Activated CD4-positive, alpha-beta T cell treated with anti-CD3 and anti-CD28 coated beads, Interleukin-2, Interleukin-4, amounts not matched to agents 100 ng/mL and 50 ng/mL, durations not matched to agents 16 hours and 8 hours (primary cell): ENCODE data around the gene RSPH1.

Experiments used
- DNase-seq: peaks from one replicate; pipeline ENCODE4 v3.0.0-alpha.2; 2020; ENCODE audit warnings: low spot score

RSPH1 gene

DNA sequence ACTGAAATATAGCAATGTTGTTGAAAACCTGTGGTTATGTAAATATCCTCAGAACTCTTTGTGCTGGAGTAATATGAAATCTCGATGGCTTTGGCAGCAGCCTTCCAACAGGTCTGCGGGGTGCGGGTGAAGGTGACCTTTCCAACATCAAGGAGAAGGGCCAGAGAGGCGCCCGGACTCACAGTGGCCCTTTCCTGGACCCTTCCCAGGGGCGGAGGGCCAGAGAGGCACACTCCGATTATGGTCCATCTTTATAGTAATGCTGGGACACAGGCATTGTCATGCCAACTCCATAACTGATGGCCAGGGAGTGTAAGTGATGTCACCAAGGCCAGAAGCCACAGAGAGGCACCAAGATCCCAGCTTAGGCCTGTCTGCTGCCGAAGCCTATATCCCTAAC, 35.7 kb upstream of the RSPH1 start:
- no peak for DNase-seq

DNA sequence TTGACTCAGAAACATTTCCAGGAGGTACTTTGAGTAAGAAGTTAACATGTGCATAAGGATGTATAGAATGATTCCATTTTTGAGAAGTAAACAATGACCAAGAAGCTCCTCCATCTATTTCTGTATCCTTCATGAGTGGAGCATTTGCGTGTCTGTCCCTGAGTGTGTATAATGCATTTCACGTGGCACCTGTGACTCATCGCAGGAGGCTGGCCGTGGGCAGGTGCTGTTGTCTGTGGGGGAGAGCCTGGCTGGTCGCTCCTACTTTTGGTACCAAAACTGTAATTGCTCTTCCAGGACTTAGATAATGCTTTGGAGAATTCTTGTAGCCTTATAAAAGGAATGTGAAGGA, 34.1 kb upstream of the RSPH1 start:
- no peak for DNase-seq

DNA sequence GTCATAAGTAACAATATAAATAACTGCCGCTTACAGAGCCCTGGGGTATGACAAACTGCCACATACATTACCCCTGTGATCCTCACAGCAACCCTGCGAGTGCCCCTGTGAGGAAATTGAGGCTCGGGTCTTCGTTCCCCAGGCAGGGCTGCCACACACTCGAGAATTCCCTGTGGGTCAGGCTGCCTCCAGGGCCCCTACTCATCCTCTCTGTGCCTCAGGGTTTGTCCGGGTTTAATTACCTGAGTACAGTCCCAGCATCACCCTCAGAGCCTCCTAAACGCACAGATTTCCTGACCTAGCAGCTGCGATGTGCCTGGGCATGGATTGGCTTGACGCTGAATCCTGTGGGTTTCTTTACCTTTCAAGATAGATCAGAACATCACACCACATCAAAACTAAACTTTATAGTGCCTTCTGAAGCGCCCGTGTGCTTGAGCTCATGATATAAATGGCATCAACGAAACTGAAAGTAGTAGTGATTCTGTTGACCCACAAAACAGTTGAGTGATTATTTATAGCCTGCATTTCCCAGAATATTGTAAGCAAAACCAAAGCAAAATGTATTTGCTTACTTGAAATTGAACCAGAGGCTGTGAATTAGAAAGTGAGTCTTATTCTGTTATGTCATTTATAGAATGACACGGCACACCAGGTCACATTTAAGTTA, 31.6 kb upstream of the RSPH1 start:
- peak; percentile 88 for DNase-seq

DNA sequence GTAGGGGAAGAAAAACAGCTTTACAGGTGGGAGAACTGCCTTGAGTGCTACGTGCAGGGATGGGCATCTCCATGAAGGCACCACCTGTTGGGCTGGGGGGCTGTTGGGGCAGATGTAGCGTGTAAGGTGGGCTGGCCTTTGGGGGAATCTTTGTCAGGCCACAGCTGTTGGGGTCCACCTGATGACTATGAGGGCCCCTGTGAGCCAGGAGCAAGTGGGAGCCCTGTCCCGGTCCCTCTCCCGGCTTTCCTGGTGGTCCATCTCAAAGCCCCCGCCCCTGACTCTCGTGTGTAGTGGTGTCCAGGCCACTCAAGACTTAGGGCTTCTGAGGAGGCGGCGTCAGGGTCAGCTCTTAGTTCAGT, 31.1 kb upstream of the RSPH1 start:
- DNase-seq: no peak

DNA sequence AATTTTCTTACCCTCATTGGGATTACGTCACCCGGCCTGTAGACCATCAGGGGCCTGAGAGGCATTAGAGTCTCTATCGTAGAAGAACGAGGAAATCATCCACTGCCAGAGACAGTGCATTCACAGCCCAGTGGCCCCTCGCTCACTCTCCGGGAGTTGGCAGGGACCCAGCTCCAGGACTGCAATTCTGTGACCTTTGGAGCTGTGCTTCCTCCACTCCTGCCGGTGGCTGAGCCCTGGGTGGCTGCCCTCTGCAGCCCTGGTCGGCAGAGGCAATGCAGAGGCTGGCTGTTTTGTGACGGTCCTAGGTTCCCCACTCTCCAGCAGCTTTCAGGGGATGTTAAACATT, 30.3 kb upstream of the RSPH1 start:
- no peak for DNase-seq

DNA sequence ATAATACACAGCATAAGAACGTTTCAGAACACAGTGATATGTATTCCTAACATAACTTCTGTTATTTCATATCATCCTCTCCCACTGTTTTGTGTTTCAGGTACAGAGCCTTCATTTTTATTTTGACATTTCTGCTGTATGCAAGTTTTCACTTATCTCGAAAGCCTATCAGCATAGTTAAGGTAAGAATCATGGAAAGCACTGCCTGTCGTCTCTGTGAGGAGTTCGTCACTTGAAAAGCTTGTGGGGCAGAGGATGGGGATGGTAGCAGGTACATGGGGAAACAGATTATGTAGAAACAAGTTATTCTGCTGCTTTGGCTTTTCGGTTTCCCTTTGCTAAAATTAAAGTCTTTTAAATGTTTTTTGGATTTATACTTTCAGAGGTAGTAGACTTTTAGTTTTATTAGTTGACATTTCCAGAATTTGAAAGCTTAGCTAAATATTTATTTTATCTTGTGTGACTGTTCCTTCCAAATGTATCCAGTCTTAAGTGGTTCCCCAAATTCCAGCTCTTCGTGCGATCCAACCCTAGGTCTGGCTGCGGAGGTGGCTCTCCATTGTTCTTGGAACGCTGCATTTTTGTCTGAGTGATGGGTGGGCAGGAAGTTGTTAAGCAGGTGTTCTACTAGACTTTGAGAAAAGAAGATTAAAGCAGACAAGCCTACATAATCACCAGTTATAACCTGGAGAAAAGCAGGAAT, 29.8 kb upstream of the RSPH1 start:
- DNase-seq: no peak

DNA sequence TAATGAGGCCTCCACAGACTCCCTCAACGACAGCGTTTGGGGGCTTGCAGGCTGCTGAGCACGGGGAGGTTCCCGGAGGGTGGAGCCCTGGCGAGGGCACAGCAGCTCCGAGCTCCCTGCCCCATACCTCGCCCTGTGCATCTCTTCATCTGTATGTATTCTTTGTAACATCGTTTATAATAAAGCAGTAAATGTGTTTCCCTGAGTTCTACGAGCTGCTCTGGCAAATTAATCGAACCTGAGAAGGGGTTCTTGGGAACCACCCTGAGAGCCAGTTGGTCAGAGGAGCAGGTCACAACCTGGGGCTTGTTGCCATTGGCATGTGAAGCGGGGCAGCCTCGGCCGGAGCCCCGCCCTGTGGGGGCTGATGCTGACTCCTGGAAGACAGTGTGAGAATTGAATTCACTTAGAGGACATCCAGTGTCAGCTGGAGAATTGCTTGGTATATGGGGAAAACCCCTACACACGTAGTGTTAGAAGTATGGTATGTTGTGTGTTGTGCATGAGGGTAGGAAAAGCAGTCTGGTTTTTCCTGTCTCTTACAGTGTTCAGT, 29.1 kb upstream of the RSPH1 start:
- DNase-seq: no peak

DNA sequence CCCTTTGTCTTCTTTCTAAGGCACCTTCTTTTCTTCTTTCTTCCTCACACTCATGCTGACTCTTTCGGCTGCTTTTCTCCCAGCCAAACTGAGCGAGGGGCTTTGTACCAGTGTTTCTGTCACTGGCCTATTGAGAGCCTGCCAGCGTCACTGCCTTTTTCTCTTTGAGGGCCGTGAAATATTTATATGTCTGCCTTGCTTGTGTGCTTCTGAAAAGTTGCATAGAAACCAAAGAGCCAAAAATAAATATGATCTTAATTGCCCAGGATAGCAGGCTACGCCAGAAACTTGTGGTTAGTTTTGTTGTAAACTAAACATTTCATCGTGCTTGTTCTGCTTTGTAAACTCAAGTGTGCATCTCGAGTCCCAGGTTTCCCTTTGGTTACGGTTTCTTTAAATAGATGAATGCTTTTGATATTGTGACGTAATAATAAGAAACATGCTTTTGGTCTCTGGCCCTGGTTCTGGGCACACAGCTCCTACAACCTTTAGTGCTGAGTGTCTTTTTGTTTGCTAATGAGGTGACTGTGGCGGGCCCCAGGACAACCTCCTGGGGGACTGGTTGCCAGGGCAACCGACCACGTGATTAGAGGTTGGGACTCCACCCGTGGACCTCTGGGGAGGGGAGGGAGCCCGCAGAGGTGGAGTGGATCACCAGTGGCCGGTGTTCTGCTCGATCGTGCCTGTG, 28.5 kb upstream of the RSPH1 start:
- no peak for DNase-seq

DNA sequence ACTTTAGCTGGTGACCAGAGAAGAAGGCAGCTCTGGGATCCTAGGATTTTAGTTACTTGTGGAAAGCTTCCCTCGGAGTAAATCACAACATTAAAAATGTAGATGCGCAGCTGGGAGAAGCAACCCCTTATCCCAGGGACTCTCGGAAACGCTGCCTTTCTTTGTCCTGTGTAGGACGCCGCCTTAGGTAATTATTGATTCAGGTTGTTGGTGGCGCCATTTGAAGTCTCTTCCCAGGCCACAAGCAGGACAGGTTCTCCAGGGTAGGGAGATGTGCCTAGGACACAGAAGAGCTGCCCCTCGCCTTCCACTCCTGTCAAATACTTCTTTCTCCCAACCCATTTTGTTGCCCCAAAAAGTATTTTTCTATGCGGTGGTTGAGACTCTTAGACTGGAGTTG, 27.9 kb upstream of the RSPH1 start:
- DNase-seq: no peak

DNA sequence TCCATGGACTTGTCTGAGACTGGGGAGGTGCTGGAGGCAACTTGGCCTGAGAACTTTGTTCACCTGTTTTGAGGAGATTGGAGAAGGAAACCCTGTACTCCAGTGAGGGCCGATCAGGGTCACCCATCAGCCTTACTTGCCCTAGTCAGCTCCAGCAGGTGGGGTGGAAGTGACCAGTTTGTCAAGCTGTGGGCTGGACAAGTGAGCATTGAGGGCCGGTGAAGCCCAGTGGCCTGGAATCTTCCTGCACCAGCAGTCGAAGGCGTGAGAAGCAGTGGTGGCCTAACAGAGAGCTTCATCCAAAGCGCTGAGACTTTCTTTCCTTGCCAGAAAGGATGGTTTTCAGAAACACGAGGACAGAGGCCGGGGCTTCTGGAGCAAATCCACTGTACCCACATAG, 27.2 kb upstream of the RSPH1 start:
- DNase-seq: no peak

DNA sequence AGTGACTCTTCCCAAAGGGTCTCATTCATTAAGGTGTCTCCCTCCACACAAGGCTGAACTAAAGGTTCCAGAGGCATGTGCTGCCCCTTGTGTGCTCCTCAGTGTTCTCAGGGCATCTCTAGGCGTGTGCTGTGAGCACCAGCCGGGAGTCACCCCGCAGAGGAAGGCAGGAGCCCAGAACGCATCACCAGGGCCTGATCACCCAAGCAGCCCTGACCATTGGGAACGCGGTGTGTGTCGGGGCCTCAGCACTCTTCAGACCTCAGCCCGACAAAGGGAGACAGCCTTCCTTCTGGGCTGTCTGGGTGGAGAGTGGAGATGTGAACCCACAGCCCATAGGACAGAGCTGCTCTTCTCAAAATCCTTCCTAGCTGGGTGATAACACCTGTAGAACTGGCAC, 26.7 kb upstream of the RSPH1 start:
- no peak for DNase-seq

DNA sequence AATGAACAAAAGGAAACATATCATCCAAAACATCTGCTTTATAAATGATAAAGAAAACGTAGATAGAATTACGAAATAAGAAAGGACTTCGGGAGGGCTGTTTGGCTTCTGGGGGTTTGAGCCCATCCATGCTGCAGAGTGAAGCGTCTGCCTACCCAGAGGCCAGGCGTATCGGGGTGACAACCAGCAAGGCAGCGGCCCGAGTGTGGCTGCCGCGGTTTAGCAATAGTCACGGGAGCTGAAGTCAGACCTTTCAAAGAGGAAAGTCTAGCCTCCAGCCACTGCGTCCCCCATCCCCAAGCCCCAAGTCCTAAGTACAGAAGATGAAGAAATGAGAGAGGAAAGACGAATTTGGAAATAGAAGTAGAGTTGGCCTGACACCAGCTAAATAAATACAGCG, 26.2 kb upstream of the RSPH1 start:
- no peak for DNase-seq

DNA sequence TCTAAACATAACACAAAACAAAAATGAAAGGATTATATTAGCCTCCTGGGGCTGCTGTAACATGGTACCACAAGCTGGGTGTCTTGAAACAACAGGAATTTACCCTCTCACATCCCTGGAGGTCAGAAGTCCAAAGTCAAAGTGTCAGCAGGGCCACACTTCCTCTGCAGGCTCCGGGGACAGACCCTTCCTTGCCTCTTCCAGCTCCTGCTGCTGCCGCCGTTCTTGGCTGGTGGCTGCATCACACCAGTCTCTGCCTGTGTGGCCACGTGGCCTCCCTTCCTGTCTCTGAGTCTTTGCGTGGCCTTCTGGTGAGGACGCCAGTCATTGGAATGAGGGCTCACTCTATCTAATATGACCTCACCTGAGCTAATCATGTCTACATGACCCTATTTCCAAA, 25.8 kb upstream of the RSPH1 start:
- DNase-seq: no peak

DNA sequence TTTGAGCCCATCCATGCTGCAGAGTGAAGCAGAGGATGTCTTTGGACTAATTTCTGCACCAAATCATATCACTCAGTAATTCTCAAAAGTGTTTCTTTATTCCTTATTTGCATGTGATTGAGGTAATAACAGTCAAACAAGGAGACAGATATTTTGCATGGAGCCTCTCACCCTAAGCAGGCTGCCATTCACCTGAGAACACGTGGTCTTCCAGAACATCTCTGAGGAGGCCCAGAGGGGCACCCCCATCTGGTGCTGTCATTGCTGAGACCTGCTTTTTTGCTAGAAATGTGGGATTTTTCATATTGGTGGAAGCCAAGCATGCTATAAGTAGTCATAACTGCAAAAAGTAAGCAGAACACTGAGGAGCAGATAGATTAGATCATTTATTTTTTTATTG, 25.4 kb upstream of the RSPH1 start:
- no peak for DNase-seq

DNA sequence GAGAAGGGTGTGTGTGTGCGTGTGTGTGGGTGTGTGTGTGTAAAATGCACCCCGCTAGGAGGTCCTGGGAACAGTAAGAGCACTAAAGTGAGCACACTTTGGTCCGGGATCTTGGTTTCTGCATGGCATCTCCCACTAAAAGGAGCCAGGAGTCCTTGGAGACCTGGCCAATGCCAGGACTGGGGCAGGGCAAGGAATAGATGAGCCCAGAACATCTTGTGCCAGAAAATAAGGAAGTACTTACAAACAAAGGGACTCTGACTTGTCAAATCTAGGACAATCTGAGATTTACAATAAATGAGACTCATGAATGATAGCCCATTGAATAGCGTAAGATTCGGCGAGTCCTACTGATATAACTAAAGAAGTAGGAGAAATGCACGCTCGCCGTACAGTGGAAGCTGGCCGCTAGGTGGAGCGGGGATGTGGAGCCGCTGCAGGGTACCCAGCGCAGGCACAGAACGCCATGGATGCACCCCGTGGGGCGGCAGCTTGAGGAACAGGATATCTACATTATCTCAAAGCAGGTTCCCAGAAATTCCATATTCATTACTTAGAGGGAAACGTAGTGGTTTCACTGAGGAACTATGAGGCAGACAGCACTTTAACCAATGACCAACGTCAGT, 24.7 kb upstream of the RSPH1 start:
- no peak for DNase-seq

DNA sequence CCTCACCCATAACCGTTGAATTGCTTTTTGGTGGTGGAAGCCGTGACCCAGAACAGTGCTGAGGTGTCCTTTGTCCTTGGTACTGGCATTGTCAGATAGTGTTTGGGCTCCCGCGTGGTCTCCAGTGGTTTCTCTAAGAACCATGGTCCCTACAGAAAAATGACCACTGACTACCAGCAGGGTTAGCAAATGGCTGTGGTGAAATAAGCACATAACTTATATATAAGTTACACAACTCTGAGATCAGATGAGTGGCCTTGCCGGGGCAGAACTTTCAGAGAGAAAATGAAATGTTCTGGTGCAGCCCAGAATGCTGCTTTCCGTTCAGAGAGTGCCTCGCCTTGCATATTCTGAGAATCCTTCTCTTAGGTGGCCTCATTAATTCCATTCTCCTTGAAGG, 22.6 kb upstream of the RSPH1 start:
- no peak for DNase-seq

DNA sequence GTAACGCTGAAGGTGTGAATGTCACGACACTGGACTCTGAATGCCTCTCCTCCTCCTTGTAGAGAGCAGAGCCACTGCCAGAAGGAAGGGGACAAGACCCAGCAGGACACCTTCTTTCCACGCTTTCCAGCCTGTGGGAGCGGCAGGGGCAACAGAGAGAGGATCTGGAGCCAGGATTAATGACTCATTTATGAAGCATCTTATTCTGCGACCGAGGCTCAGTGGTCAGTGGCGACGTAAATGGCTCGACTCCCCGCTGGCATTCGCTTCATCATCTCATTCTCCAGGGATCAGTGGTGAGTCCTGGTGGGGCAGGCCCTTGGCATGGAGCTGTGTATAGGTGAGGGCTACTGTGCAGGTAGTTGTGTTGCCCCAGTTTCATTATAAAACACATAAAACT, 22.2 kb upstream of the RSPH1 start:
- DNase-seq: no peak

DNA sequence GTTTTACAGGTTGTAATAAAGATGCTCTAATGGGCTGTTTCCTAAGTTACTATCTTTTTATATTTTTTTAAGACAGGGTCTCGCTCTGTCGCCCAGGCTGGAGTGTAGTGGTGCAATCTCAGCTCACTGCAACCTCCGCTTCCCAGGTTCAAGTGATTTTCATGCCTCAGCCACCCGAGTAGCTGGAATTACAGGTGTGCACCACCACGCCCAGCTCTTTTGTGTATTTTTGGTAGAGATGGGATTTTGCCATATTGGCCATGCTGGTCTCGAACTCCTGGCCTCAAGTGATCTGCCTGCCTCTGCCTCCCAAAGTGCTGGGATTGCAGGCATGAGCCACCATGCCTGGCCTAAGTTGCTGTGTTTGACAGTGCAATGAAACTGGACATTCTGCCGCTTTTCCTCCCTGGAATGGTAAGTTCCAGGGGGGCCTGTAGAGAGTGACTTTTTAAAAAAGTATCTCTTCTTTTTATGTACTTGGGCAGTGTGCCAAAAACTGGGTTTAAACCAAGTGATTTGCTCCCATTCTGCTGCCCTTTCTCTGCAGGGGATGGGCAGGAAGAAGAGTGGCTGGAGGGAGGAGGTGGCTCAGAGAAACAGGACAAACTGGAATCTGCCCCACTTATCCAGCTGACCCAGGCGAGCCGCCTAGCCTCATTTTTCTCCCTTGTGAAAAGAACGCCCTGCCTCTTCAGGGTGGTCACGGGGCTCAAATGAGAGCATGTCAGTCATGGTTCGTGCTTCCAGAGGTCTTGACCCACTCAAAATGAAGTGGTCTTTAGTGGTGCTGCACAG, 19.9 kb upstream of the RSPH1 start:
- no peak for DNase-seq

DNA sequence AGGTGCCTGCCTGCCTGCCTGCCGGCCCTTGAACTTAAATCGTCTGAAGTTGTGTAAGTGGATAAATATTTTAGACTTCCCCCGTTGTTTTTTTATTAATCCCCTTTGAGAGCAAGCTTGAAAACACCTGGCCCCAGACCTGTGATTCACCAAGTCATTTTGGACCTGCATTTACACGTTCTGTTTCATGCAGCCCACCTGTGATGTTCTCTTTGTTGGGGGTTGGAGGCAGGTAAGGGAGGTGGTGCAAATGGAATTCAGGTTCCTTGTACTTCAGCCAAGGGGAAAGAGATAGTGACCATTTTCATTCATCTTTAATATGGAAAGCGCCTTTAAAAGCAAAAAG, 18.8 kb upstream of the RSPH1 start:
- DNase-seq: no peak

DNA sequence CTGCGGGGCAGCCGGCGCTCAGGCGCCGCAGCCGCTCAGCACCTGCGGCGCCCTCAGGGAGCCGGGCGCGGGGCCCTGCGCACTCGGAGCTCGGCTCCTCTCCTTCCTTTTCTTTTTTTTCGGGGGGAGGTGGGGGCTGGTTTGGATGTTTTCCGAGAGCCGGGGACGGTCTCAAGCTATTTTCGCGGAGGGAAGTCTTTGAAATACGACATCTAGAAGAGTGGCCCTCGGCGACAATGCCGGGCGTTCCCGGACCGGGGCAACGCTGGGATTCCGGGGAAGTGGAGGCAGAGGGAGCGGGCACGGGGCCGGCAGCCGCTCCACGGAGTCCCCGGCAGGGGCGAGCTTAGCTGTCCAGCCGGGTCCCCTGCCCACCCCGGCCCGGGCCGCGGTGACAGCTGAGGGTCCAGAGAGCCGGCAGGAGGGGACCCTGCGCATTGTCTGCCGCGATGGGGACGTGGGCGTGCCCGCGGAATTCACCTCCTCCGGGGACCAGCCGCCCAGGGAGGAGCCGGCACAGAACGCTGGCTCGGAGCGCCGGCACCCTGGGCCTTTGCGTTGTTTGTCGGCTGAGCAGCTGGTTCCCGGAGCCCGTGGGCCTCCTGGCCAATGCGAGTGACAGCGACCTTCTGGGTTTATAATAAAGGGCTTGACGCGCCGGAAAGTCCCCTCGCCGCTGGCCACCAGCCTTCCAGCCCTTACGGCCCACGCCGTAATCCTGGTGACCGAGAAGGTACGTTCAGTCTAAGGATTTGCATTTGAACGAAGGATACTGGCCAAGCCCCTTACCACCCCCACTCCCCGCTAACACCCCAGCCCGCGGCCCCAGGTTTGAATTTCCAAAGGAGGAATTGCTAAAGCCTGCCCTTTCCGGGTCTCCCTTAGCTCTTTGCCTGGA, 18.2 kb upstream of the RSPH1 start:
- peak; percentile 48 for DNase-seq
